NCI-H1092 (cell line): ENCODE measurements around the gene GAK.
"Not testable (repeated sequence)": the region's sequence is repeated elsewhere in the genome, so short reads cannot be mapped to it uniquely, and the experiment has no call there.

ENCODE experiments used
- DNase-seq: peaks from one replicate; lab custom pipeline; 2025; lab: John Stamatoyannopoulos, UW

Gene GAK

GRCh38 chr4:926538-926937, 5.6 kb downstream of the GAK start:
- DNase-seq = no peak

DNA sequence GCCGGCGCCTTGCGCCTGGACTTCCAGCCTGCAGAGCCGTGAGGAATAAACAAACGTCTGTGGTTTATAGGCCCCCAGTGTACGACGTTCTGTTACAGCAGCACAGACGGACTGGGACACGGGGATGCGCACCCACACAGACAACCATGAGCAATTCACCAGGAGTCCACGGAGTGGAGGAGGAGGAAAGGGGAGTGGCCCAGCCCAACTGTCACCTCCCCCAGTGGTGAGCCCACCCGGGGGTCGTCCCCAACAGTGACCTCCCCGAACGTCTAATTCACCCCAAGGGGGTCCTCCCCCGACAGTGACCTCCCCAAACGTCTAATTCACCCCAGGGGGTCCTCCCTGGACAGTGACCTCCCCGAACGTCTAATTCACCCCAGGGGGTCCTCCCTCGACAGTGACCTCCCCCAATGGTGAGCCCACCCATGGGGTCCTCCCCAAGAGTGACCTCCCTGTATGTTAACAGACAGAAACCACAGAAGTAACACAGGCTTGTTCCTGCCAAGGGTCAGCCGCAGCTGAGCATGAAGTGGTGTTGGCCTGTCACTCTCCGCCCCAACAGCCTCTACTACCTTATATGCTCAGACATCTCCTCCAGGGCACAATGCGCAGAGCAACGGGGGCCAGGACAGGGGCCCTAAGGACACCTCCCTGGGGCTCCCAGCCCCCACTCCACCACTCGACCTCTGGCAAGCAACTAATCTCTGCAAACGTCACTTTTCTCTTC, 6.2 kb downstream of the GAK start:
- no peak for DNase-seq

- no peak for DNase-seq
Observed at GRCh38 chr4:925171-925570, 6.9 kb downstream of the GAK start.

- DNase-seq = no peak
Observed at GRCh38 chr4:924107-925096, 7.7 kb downstream of the GAK start.

DNA sequence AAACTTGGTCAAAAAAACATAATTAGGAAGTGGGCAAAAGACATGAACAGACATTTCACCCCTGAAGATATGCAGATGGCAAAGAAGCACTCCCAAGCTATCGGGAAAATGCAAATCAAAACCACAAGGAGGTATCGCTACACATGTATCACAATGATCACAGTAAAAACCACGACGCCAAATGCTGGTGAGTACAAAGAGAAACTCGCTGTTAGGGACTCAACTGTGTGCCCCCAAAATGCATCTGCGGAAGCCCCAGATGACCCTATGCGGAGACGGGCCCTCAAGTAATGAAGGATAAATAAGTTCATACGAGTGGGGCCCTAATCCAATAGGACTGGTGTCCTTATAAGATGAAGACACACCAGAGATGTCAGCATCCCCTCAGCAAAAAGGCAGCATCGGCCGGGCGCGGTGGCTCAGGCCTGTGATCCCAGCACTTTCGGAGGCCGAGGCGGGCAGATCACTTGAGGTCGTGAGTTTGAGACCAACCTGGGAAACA, 10.2 kb downstream of the GAK start:
- no peak for DNase-seq

GRCh38 chr4:919004-919680, 13.0 kb downstream of the GAK start:
- DNase-seq = not testable (repeated sequence)

DNA sequence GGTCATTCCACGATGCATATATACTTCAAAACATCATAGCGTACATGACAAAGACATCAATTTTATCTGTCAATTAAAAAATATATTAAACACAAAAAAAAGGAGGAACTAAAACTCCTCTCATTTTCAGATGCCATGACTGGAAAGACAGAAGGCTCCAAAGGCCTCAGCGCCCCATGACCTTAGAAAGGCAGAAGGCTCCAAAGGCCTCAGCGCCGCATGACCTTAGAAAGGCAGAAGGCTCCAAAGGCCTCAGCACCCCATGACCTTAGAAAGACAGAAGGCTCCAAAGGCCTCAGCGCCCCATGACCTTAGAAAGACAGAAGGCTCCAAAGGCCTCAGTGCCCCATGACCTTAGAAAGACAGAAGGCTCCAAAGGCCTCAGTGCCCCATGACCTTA, 13.5 kb downstream of the GAK start:
- not testable (repeated sequence) for DNase-seq

DNA sequence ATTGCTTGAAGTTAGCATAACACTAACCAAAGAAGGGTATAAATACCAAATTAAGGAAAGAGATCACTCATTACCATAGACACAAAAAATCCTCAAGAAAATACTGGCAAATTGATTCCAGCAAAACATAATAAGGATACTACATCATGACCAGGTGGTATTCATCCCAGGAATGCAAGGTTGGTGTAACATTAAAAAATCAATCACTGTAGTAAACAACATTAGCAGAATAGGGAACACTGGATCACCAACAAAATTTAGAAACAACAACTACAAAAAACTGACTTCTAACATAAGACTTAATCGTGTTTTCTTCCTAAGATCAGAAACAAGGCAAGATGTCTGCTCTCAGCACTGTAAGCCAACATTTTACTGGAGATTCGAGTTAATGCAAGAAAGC, 14.1 kb downstream of the GAK start:
- DNase-seq = no peak

- no peak for DNase-seq
Observed at GRCh38 chr4:917466-917865, 14.7 kb downstream of the GAK start.

DNA sequence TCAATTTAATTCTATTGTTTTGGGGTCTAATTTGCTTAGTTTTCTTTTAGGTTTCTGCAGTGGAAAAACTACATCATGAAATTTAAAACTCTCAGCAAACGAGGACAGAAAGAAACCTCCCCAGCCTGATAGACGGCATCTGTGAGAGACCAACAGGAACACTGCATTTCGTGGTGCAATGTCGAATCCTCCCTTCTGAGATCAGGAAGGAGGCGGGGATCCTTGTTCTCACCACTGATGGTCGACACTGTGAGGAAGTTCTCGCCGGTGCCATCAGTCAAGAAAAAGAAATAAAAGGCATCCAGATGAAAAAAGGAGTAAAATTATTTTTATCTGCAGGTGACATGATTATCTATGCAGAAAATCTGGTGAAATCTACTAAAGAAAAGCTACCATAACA, 16.5 kb downstream of the GAK start:
- no peak for DNase-seq

DNA sequence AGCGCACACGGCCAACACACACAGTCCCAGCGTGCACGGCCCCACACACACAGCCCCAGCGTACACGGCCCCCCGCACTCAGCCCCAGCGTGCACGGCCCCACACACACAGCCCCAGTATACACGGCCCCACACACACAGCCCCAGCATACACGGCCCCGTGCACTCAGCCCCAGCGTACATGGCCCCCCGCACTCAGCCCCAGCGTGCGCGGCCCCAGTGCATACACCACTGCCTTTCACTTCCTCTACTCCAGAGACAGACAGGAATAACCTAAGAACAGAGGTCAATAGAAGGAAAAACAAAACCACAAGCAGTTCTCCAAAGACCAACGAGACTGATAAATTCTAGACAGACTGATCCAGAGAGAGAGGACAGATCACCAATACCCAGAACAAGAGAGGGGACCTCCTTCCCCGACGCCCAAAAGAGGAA, 17.1 kb downstream of the GAK start:
- no peak for DNase-seq

GRCh38 chr4:914531-914930, 17.6 kb downstream of the GAK start:
- no peak for DNase-seq

- DNase-seq = no peak
Observed at GRCh38 chr4:913280-913618, 18.9 kb downstream of the GAK start.

DNA sequence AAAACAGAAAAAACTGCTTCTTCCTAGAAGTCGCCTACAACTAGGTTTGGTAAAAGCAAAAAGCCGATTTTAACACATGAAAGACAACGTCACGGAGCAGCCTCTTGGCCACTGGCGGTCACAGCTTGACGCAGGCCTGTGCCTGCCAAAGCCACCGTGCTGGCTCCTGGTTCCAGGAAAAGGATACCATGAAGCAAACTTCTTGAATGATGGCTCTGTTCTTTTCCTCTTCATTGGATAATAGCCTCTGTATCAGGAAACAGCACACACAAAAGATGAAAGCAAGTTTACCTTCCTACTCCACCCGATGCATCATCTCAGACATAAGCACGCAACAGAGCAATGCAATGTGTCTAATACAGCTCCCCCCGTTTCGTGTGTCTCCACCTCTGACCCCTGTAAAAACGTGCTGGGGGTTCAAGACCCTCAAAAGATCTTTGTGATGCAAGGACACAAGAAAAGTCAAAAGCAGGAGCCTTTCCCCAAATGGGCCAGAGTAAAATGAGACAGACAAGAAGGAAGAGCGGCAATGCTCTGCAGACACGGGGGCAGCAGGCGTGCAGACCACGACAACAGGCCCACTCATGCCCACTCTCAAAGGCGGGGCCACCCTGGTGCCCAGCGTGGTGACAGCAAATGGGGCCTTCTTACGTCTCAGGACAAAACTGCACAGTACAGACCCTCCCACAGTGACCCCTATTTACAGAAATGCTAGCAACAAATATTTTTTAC, 19.4 kb downstream of the GAK start:
- DNase-seq = no peak

DNA sequence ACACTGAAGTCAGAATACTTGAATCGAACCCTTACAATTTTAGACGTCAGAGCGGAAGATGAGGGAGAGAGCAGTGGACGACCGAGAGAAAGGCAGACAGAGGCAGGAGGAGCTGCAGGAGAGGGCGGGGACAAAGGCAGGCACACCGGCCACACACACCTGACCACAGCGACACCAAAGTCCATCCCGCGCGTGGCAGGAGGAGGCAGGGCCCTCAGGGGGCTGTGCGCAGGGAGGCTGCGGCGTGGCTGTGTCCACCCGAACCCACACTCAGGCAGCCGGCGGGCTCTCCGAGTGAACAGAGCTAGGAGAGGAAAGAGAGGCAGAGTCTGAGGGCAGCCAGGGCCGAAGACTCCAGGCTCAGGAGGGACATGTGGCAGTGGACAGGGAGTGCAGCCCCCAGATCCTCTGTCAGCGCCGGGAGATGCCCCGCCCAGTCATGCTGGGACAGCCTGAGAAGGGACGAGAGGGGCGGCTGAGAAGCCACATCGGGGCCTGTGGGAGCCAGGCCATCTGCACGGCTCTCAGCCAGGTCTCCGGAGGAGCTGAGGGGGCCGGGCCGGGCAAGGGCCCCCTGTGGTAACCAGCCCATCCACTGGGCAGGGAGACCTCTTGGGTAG, 20.1 kb downstream of the GAK start:
- no peak for DNase-seq

DNA sequence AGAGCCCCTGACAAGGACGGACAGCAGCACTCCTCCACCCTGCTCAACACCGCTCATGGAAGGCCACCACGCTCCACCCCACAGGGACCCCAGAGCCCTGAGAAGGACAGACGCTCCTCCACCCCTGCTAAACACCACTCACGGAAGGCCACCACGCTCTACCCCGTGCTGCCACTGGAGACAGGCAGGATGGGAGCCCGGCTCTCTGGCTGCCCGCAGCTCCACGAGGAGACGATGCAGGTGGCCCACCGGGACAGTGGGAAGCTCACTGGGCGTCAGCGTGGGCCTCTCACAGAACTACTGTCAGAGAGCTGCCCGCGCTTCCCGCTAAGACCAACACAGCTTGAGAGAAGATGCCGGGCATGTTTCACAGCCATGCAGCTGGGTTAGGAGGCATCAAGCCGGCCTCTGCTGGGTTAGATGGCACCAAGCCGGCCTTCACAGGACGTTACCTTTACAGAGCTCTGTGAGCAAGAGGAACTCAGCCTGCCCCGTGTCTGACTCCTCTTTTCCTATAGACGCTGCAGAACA, 20.8 kb downstream of the GAK start:
- DNase-seq = no peak

DNA sequence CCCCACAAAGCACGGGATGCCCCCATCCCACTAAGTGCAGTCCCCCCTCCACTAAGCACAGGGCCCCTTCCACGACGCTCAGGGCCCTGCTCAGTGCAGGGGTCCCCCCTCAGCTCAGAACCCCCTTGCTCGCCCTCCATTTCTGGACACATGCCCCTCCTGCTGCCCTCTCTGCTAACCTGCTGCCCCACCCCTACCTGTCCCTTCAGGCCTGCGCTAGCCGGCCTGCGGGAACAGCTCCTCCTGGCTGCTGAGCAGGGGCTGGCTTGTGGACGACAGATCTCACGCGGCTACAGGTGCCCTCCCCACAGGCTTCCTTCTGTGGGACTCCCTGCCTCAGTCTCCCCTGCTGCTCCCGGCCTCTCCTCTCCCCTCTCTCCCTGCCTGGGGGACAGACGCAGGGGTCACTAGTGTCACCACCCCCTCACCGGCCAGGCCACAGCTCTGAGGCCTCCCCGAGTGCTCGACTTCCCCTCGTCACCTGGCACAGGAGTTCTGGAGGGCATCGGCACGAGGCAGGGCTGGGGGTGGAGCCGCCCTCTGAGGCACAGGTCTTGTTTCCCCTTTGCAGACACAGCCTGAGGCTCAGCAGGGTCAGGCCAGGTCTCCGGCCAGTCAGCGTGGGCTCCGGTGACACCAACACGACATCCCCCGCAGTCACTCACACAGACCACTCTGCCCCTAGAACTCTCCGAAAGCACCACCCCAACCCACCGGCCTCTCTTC, 21.6 kb downstream of the GAK start:
- no peak for DNase-seq

DNA sequence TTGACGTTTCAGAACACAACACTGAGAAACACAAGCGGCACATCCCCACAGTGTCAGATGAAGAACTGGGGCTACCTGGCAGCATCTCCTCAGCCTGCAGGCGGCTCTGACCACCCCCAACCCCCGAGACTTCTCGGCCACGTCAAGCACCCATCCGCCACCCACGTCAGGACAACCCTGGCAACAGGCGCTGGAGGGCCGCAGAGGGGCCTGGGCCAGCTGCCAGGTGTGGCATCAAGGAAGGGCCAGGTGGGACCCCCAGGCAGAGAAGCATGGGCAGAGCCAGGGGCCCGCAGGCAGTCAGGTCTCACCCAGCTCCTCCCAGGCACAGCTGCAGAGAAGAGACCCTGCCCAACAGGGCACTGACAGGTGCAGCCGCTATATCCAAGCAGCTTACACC, 22.3 kb downstream of the GAK start:
- DNase-seq = no peak

- no peak for DNase-seq
Observed at GRCh38 chr4:909131-909571, 23.0 kb downstream of the GAK start.

- no peak for DNase-seq
Observed at GRCh38 chr4:907691-908425, 24.3 kb downstream of the GAK start.
